OCI-LY7 (cell line): ENCODE data around the gene SCART1. TPM values are rescaled to one million over a fixed set of nuclear protein-coding genes. Genes with fewer than 3 reads are reported as not detected.
"Not testable (repeated sequence)": the region's sequence is repeated elsewhere in the genome, so short reads cannot be mapped to it uniquely, and the experiment has no call there.

ENCODE experiments used
- BruUV-seq: library from RNA; stranded (reverse); fragments of 400-500 nt; replicated peaks from 2 replicates; lab custom pipeline; 2021; lab: Mats Ljungman, UMichigan
- CTCF ChIA-PET: fragments of 300-600 bp; sonication (Branson Sonifier 250); formaldehyde crosslinking; loops from one replicate; lab custom pipeline; 2022; ENCODE audit warnings: antibody characterized with exemption; ENCODE audit not compliant: unreplicated experiment; lab: Charles Lee
- POLR2A ChIA-PET: fragments of 300-600 bp; sonication (Branson Sonifier 250); formaldehyde crosslinking; loops from one replicate; lab custom pipeline; 2022; ENCODE audit warnings: antibody characterized with exemption; lab: Charles Lee
- DNase-seq: peaks from one replicate; pipeline ENCODE4 v3.0.0-alpha.2; 2015; ENCODE audit warnings: low spot score
- H2AFZ ChIP-seq: fragments of 200-600 bp; sonication (generic), shearing (Covaris generic); 2 replicates; pipeline ENCODE4 v1.6.1; 2014; ENCODE audit warnings: mild to moderate bottlenecking, antibody characterized with exemption, low read length, moderate library complexity
- H3K27ac ChIP-seq: fragments of 200-600 bp; sonication (generic); 2 replicates; pipeline ENCODE4 v1.5.1; 2014; ENCODE audit warnings: mixed run types, low read depth, mild to moderate bottlenecking, moderate library complexity, low read length, inconsistent platforms; ENCODE audit not compliant: poor library complexity, severe bottlenecking
- H3K36me3 ChIP-seq: fragments of 200-600 bp; sonication (generic); 2 replicates; pipeline ENCODE4 v1.6.1; 2014; ENCODE audit warnings: mild to moderate bottlenecking, antibody characterized with exemption, low read length, moderate library complexity, mixed read lengths; ENCODE audit not compliant: insufficient read depth
- H3K4me1 ChIP-seq: fragments of 200-600 bp; sonication (generic); 2 replicates; pipeline ENCODE4 v1.5.1; 2014; ENCODE audit warnings: mild to moderate bottlenecking, low read length; ENCODE audit not compliant: insufficient read depth, poor library complexity, severe bottlenecking
- H3K4me2 ChIP-seq: fragments of 200-600 bp; sonication (generic); 2 replicates; pipeline ENCODE4 v1.6.1; 2014; ENCODE audit warnings: mild to moderate bottlenecking, low read length
- H3K4me3 ChIP-seq: fragments of 200-600 bp; sonication (generic); 2 replicates; pipeline ENCODE4 v1.5.1; 2014; ENCODE audit warnings: mild to moderate bottlenecking, low read depth, low read length; ENCODE audit not compliant: poor library complexity, severe bottlenecking
- H3K79me2 ChIP-seq: fragments of 200-600 bp; sonication (generic); 2 replicates; pipeline ENCODE4 v1.6.1; 2016; ENCODE audit warnings: low read depth, mild to moderate bottlenecking, low read length, moderate library complexity, mixed read lengths; ENCODE audit not compliant: insufficient read depth
- H3K9me2 ChIP-seq: fragments of 200-600 bp; sonication (generic); 2 replicates; pipeline ENCODE4 v1.6.1; 2016; ENCODE audit warnings: mild to moderate bottlenecking, low read length, mixed read lengths; ENCODE audit not compliant: insufficient read depth
- H3K9me3 ChIP-seq: fragments of 200-600 bp; sonication (generic); 2 replicates; pipeline ENCODE4 v1.6.1; 2014; ENCODE audit warnings: mild to moderate bottlenecking, mixed run types, low read length, mixed read lengths
- H4K20me1 ChIP-seq: fragments of 200-600 bp; sonication (generic); 2 replicates; pipeline ENCODE4 v1.6.1; 2014; ENCODE audit warnings: mild to moderate bottlenecking, antibody characterized with exemption, low read length, moderate library complexity, mixed read lengths; ENCODE audit not compliant: insufficient read depth
- CTCF ChIP-seq: fragments of 200-600 bp; sonication (generic); conservative IDR thresholded peaks from 2 replicates; pipeline ENCODE4 v1.5.1; 2014; ENCODE audit warnings: mild to moderate bottlenecking, antibody characterized with exemption, low read length, moderate library complexity, mixed read lengths
- EZH2phosphoT487 ChIP-seq: fragments of 200-600 bp; sonication (generic); IDR thresholded peaks from 2 replicates; pipeline ENCODE4 v1.6.1; 2018; ENCODE audit warnings: low read depth, borderline replicate concordance, mild to moderate bottlenecking, mixed run types, antibody characterized with exemption, low read length, moderate library complexity, mixed read lengths
- intact Hi-C: fragments of 100-400 bp; cut with micrococcal nuclease; formaldehyde crosslinking; loops from one replicate; pipeline ENCODE4 v1.10.0; 2022; ENCODE audit not compliant: unreplicated experiment
- total RNA-seq, 2 experiments: library from RNA; depleted of rRNA in 1 of 2; stranded (reverse); fragments of >200 nt in 1 of 2; shearing (Covaris generic) in 1 of 2; gene quantifications; 2 replicates each; pipeline ENCODE4 v1.2.3, GENCODE V29; 2014 to 2022

The SCART1 gene
- total RNA-seq, 2 experiments from 2014 or later: 10.0 to 10.9 TPM

GRCh38 chr10:133515471-133515870 lies 61.7 kb downstream of the SCART1 start:
- Histone ChIP-seq H2AFZ (no peak overlapping the region), H3K4me1 (no peaks in the 10 kb centered on the region), H3K27ac (no peak overlapping the region), H3K4me2 (no peak overlapping the region), H3K4me3 (no peak overlapping the region), H4K20me1 (no peaks in the 10 kb centered on the region), H3K79me2 (no peaks in the 10 kb centered on the region), H3K9me3 (no peaks in the 10 kb centered on the region), H3K36me3 (no peaks in the 10 kb centered on the region), H3K9me2 (no peaks in the 10 kb centered on the region)
- no peak for TF ChIP-seq CTCF
- TF ChIP-seq EZH2phosphoT487: no peak
- no peak for DNase-seq
- ChIA-PET POLR2A (no interaction called here), CTCF (no interaction called here)
- intact Hi-C loops: loop anchor here (10.0 kb wide), 1 partner anchor 271 kb away; no protein-coding TSS in a partner anchor
- no TSS peak for BruUV-seq

- Histone ChIP-seq H3K4me1 (no peaks in the 10 kb centered on the region), H2AFZ (no peak overlapping the region), H3K9me2 (no peaks in the 10 kb centered on the region), H3K27ac (no peak overlapping the region), H3K4me3 (no peak overlapping the region), H4K20me1 (no peaks in the 10 kb centered on the region), H3K9me3 (no peaks in the 10 kb centered on the region), H3K4me2 (no peak overlapping the region), H3K79me2 (no peaks in the 10 kb centered on the region), H3K36me3 (no peaks in the 10 kb centered on the region)
- TF ChIP-seq EZH2phosphoT487: no peak
- no peak for TF ChIP-seq CTCF
- DNase-seq: no peak
- POLR2A ChIA-PET: no interaction called here
- BruUV-seq: no TSS peak
- CTCF ChIA-PET: no interaction called here
- intact Hi-C loops: loop anchor here (10.0 kb wide), 1 partner anchor 271 kb away; no protein-coding TSS in a partner anchor
These were observed 62.3 kb downstream of the SCART1 start for GRCh38 chr10:133516057-133516456.

GRCh38 chr10:133518517-133518916 lies 64.8 kb downstream of the SCART1 start:
- BruUV-seq, DNase-seq, H3K4me3 ChIP-seq, H3K9me3 ChIP-seq, CTCF ChIA-PET, H3K27ac ChIP-seq, POLR2A ChIA-PET, H4K20me1 ChIP-seq, H3K79me2 ChIP-seq, H2AFZ ChIP-seq, H3K4me2 ChIP-seq, H3K4me1 ChIP-seq, H3K9me2 ChIP-seq, H3K36me3 ChIP-seq: not testable (repeated sequence)
- intact Hi-C loops: loop anchor here (10.0 kb wide), 1 partner anchor 274 kb away; no protein-coding TSS in a partner anchor

Other genes starting within 250 kb of the SCART1 start
- gene UTF1, start 223.7 kb upstream of the SCART1 start, total RNA-seq (2014; rRNA removed; shearing (Covaris generic)): not detected in 2 replicates
- gene UTF1, start 223.7 kb upstream of the SCART1 start, total RNA-seq (2022): not detected in 2 replicates
- gene VENTX, start 216.1 kb upstream of the SCART1 start, total RNA-seq (2014; rRNA removed; shearing (Covaris generic)): not detected in 2 replicates
- not detected in 2 replicates for gene VENTX, start 216.1 kb upstream of the SCART1 start, total RNA-seq (2022)
- 7.5 and 10.0 TPM in 2 replicates for gene ADAM8, start 177.1 kb upstream of the SCART1 start, total RNA-seq (2014; rRNA removed; shearing (Covaris generic))
- gene ADAM8, start 177.1 kb upstream of the SCART1 start, total RNA-seq (2022): 16.3 and 17.6 TPM in 2 replicates
- 37.8 and 40.5 TPM in 2 replicates for gene TUBGCP2, start 145.1 kb upstream of the SCART1 start, total RNA-seq (2014; rRNA removed; shearing (Covaris generic))
- 53.0 and 56.1 TPM in 2 replicates for gene TUBGCP2, start 145.1 kb upstream of the SCART1 start, total RNA-seq (2022)
- gene ZNF511, start 145.0 kb upstream of the SCART1 start, total RNA-seq (2014; rRNA removed; shearing (Covaris generic)): 64.7 and 95.0 TPM in 2 replicates
- gene ZNF511, start 145.0 kb upstream of the SCART1 start, total RNA-seq (2022): 60.6 and 68.8 TPM in 2 replicates
- gene CALY, start 117.0 kb upstream of the SCART1 start, total RNA-seq (2014; rRNA removed; shearing (Covaris generic)): not detected in 2 replicates
- not detected in 2 replicates for gene CALY, start 117.0 kb upstream of the SCART1 start, total RNA-seq (2022)
- not detected in 2 replicates for gene PRAP1, start 106.6 kb upstream of the SCART1 start, total RNA-seq (2014; rRNA removed; shearing (Covaris generic))
- not detected in 2 replicates for gene PRAP1, start 106.6 kb upstream of the SCART1 start, total RNA-seq (2022)
- 46.0 and 47.5 TPM in 2 replicates for gene FUOM, start 95.9 kb upstream of the SCART1 start, total RNA-seq (2014; rRNA removed; shearing (Covaris generic))
- gene FUOM, start 95.9 kb upstream of the SCART1 start, total RNA-seq (2022): 23.6 and 30.4 TPM in 2 replicates
- 39.5 and 48.3 TPM in 2 replicates for gene ECHS1, start 80.6 kb upstream of the SCART1 start, total RNA-seq (2014; rRNA removed; shearing (Covaris generic))
- gene ECHS1, start 80.6 kb upstream of the SCART1 start, total RNA-seq (2022): 42.2 and 46.2 TPM in 2 replicates
- 5.9 and 10.7 TPM in 2 replicates for gene PAOX, start 74.7 kb upstream of the SCART1 start, total RNA-seq (2014; rRNA removed; shearing (Covaris generic))
- 16.0 and 28.1 TPM in 2 replicates for gene PAOX, start 74.7 kb upstream of the SCART1 start, total RNA-seq (2022)
- 60.3 and 85.6 TPM in 2 replicates for gene MTG1, start 59.8 kb upstream of the SCART1 start, total RNA-seq (2014; rRNA removed; shearing (Covaris generic))
- 101 and 107 TPM in 2 replicates for gene MTG1, start 59.8 kb upstream of the SCART1 start, total RNA-seq (2022)
- gene SPRN, start 29.3 kb upstream of the SCART1 start, total RNA-seq (2014; rRNA removed; shearing (Covaris generic)): not detected in 2 replicates
- gene SPRN, start 29.3 kb upstream of the SCART1 start, total RNA-seq (2022): not detected in 2 replicates
- gene CYP2E1, start 73.4 kb downstream of the SCART1 start, total RNA-seq (2014; rRNA removed; shearing (Covaris generic)): 1.9 and 2.7 TPM in 2 replicates
- 1.7 and 2.4 TPM in 2 replicates for gene CYP2E1, start 73.4 kb downstream of the SCART1 start, total RNA-seq (2022)
- not detected in 2 replicates for gene SYCE1, start 111.6 kb downstream of the SCART1 start, total RNA-seq (2014; rRNA removed; shearing (Covaris generic))
- gene SYCE1, start 111.6 kb downstream of the SCART1 start, total RNA-seq (2022): not detected in 2 replicates
- gene FRG2B, start 172.8 kb downstream of the SCART1 start, total RNA-seq (2014; rRNA removed; shearing (Covaris generic)): not detected in 2 replicates
- gene FRG2B, start 172.8 kb downstream of the SCART1 start, total RNA-seq (2022): not detected in 2 replicates